SK-N-SH (cell line): ENCODE data around the gene OGG1.

Experiments
- CTCF ChIP-seq: fragments of 200-600 bp; sonication (generic); IDR thresholded peaks from 2 replicates; pipeline ENCODE4 v1.6.1; 2017; ENCODE audit warnings: antibody characterized with exemption, mild to moderate bottlenecking, moderate library complexity
- ELF1 ChIP-seq: IDR thresholded peaks from 2 replicates; pipeline ENCODE4 v1.4.0; 2012
- FOXJ3 ChIP-seq: sonication (generic); formaldehyde crosslinking; IDR thresholded peaks from 2 replicates; pipeline ENCODE4 v1.5.1; 2020; ENCODE audit warnings: mild to moderate bottlenecking, missing genetic modification reagents
- GABPA ChIP-seq: IDR thresholded peaks from 2 replicates; pipeline ENCODE4 v1.4.0; 2012; ENCODE audit warnings: low read depth, mild to moderate bottlenecking
- MAX ChIP-seq: IDR thresholded peaks from 2 replicates; pipeline ENCODE4 v1.4.0; 2012; ENCODE audit warnings: low read depth
- MEF2A ChIP-seq: IDR thresholded peaks from 2 replicates; pipeline ENCODE4 v1.4.0; 2012; ENCODE audit warnings: low read depth, borderline replicate concordance
- PBX3 ChIP-seq: IDR thresholded peaks from 2 replicates; pipeline ENCODE4; 2012
- RCOR1 ChIP-seq: fragments of 150-350 bp; IDR thresholded peaks from 2 replicates; pipeline ENCODE4 v1.6.1; 2017; ENCODE audit warnings: antibody characterized with exemption, low read length
- USF2 ChIP-seq: fragments of 150-350 bp; IDR thresholded peaks from 2 replicates; pipeline ENCODE4 v1.6.1; 2017; ENCODE audit warnings: antibody characterized with exemption, low read length, low read depth, borderline replicate concordance

GRCh38 chr3:9776896-9777693 lies 27.3 kb downstream of the OGG1 start:
- TF ChIP-seq MEF2A (no peak), GABPA (no peak), CTCF (no peak), MAX (no peak), USF2 (no peak), ELF1 (no peak), PBX3 (no peak), RCOR1 (no peak), FOXJ3 (CRISPR knock-in tag) (no peak)
